Natural killer cell (primary cell): Measurements from ENCODE around the gene SMAD5. TPM values are rescaled to one million over a fixed set of nuclear protein-coding genes. Genes with fewer than 3 reads are reported as not detected.

Source experiments
- ATAC-seq, 3 donors: fragments of 150-1000 bp in 2 of 3; fragments of 200-7000 bp in 1 of 3; cut with Tn5 transposase; 1 replicate in 1 of 3; 2 replicates in 2 of 3; pipeline ENCODE4 v1.10.0; 2021; ENCODE audit warnings: mild to moderate bottlenecking in 2 of 3, moderate library complexity in 2 of 3
- DNase-seq, 2 donors: peaks; one replicate each; pipeline versions ENCODE4 v3.0.0 to v3.0.0-alpha.2; 2013 to 2021; ENCODE audit warnings: mixed read lengths in 1 of 2
- H3K27ac ChIP-seq: one replicate; pipeline ENCODE4 v1.5.1; 2013; ENCODE audit warnings: mild to moderate bottlenecking, low read length
- H3K27me3 ChIP-seq: one replicate; pipeline ENCODE4 v1.6.1; 2013; ENCODE audit warnings: low read length; ENCODE audit not compliant: control insufficient read depth, insufficient read depth
- H3K36me3 ChIP-seq: one replicate; pipeline ENCODE4 v1.6.1; 2013; ENCODE audit warnings: low read length; ENCODE audit not compliant: control insufficient read depth, insufficient read depth
- H3K4me1 ChIP-seq: one replicate; pipeline ENCODE4 v1.6.1; 2013; ENCODE audit warnings: low read length; ENCODE audit not compliant: control insufficient read depth, insufficient read depth
- H3K4me3 ChIP-seq: one replicate; pipeline ENCODE4 v1.5.1; 2013; ENCODE audit warnings: low read length
- H3K9me3 ChIP-seq: one replicate; pipeline ENCODE4 v1.6.1; 2013; ENCODE audit warnings: low read length; ENCODE audit not compliant: control insufficient read depth, insufficient read depth
- H3K27ac Mint-ChIP-seq, 2 donors: one replicate each; pipeline ENCODE4 v1.8.0; 2022; ENCODE audit warnings: mild to moderate bottlenecking in 2 of 2, mixed read lengths in 2 of 2, moderate library complexity in 1 of 2
- H3K27me3 Mint-ChIP-seq, 2 donors: one replicate each; pipeline ENCODE4 v1.8.0; 2022; ENCODE audit warnings: low read depth in 2 of 2, mixed read lengths in 2 of 2
- H3K36me3 Mint-ChIP-seq: one replicate; pipeline ENCODE4 v1.8.0; 2022; ENCODE audit warnings: mixed read lengths
- H3K4me1 Mint-ChIP-seq, 2 donors: one replicate each; pipeline ENCODE4 v1.8.0; 2022; ENCODE audit warnings: mixed read lengths in 2 of 2
- H3K4me3 Mint-ChIP-seq: one replicate; pipeline ENCODE4 v1.8.0; 2022; ENCODE audit warnings: mild to moderate bottlenecking, moderate library complexity, mixed read lengths
- H3K9me3 Mint-ChIP-seq, 2 donors: one replicate each; pipeline ENCODE4 v1.8.0; 2022; ENCODE audit warnings: mixed read lengths in 2 of 2
- CTCF ChIP-seq: fragments of 200-600 bp; IDR thresholded peaks from one replicate; pipeline ENCODE4 v1.8.0; 2022; ENCODE audit warnings: antibody characterized with exemption
- WGBS: methylation state at CpG from one replicate; pipeline ENCODE4 v1.1.7; 2013; ENCODE audit warnings: missing lambda C conversion rate; ENCODE audit not compliant: insufficient coverage; 5-methylcytosine and 5-hydroxymethylcytosine counted together
- intact Hi-C: fragments of 100-400 bp; cut with micrococcal nuclease; formaldehyde crosslinking; loops from one replicate; pipeline ENCODE4 v1.14.2; 2022
- total RNA-seq, 4 donors: library from RNA; stranded (reverse); fragments of 120-200 nt in 1 of 4; gene quantifications; one replicate each; pipeline versions ENCODE4 v1.2.3 to v1.2.4, GENCODE V29; 2013 to 2022

Gene SMAD5
- total RNA-seq, 3 donors from 2014 or later (not counting 1 experiment from before 2014, with no cell fraction given) = 44.0 to 60.1 (median 54.1) TPM

DNA sequence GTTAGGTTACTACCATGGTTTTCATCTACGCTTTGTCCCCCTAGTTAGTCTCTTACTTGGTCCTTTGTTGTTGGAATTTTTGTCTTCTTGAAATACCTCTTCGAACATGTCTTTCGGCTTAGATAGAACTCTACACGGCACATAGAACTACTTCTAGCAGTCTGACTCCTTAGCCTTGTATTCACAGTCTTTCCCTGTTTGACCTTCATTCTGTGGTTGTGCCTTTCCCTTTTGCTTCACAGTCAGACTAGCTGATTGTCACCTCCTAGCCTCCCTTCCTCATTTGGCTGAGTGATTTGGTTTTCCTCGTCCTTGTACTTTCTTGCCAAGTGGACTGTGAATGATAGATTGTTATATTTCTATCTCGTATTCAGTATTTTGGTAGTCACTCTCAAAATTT lies 10.7 kb downstream of the SMAD5 start:
- H3K27ac ChIP-seq = no peak overlapping the region
- WGBS = 96% methylated on average over 4 of the region's 6 CpGs
- Mint-ChIP-seq H3K36me3 (no peaks in the 10 kb centered on the region), H3K4me1 (peaks cover 15 to 30% of the 10 kb centered on the region in 2 donors), H3K4me3 (no peak overlapping the region), H3K27me3 (no peaks in the 10 kb centered on the region), H3K27ac (no peak overlapping the region), H3K9me3 (no peaks in the 10 kb centered on the region)
- no peaks in the 10 kb centered on the region for H3K4me1 ChIP-seq
- H3K27me3 ChIP-seq = no peaks in the 10 kb centered on the region
- intact Hi-C loops = no loop called here
- TF ChIP-seq CTCF = no peak
- H3K4me3 ChIP-seq = no peak overlapping the region
- no peaks in the 10 kb centered on the region for H3K36me3 ChIP-seq
- DNase-seq (no peak), ATAC-seq (no peak)
- no peaks in the 10 kb centered on the region for H3K9me3 ChIP-seq

DNA sequence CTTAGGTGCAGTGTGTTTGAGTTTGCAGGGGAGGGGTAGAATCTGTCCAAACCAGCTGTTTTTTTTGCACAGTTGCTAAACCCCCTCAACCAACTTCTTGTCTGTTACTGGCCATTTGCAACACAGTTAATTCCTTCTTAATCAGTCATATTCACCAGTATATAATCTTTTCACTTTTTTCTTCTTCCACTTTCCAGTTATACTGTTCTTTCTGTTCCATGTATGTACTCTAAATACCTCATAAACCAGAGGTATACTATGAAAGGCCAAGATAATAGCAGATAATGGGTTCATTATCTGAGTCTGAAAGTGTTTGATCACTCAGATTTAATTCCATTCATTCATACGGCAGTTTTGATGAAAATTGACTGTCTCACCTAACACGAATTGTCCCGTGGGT lies 11.1 kb downstream of the SMAD5 start:
- WGBS = 100% methylated on average over 2 of the region's 3 CpGs
- no peaks in the 10 kb centered on the region for H3K36me3 ChIP-seq
- no peak overlapping the region for H3K27ac ChIP-seq
- no peak overlapping the region for H3K4me3 Mint-ChIP-seq
- TF ChIP-seq CTCF = no peak
- H3K27ac Mint-ChIP-seq = no peak overlapping the region
- no peaks in the 10 kb centered on the region for H3K36me3 Mint-ChIP-seq
- H3K27me3 Mint-ChIP-seq = no peaks in the 10 kb centered on the region
- DNase-seq (no peak), ATAC-seq (no peak)
- H3K9me3 Mint-ChIP-seq = no peaks in the 10 kb centered on the region
- H3K27me3 ChIP-seq = no peaks in the 10 kb centered on the region
- H3K4me1 Mint-ChIP-seq = peaks cover 15 to 28% of the 10 kb centered on the region in 2 donors
- no peaks in the 10 kb centered on the region for H3K9me3 ChIP-seq
- intact Hi-C loops = no loop called here
- H3K4me1 ChIP-seq = no peaks in the 10 kb centered on the region
- no peak overlapping the region for H3K4me3 ChIP-seq

DNA sequence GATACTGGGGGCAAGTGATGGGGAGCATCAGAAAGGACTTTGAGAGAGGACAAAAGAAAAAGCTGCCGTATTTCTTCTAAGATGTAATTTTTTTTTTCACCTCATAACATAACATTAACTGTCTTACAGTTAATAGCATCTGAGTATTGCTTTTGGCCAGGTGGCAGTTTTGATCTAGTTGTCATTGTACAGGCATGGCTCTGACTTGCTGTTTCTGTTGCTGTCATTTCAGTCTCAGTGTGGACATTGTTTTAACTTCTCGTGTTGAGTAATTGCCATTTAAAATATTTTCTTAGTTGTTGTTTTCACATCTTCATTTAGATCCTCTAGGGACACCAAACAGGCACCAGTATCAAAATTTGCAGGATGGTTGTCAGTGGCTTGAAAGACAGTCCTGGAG lies 12.4 kb downstream of the SMAD5 start:
- Histone ChIP-seq H3K9me3 (no peaks in the 10 kb centered on the region), H3K27me3 (no peaks in the 10 kb centered on the region), H3K4me1 (no peaks in the 10 kb centered on the region), H3K36me3 (no peaks in the 10 kb centered on the region), H3K4me3 (no peak overlapping the region), H3K27ac (no peak overlapping the region)
- Mint-ChIP-seq H3K36me3 (no peaks in the 10 kb centered on the region), H3K9me3 (no peaks in the 10 kb centered on the region), H3K4me1 (peaks cover 18 to 25% of the 10 kb centered on the region in 2 donors), H3K4me3 (no peak overlapping the region), H3K27me3 (no peaks in the 10 kb centered on the region), H3K27ac (no peak overlapping the region)
- ATAC-seq (no peak), DNase-seq (no peak)
- TF ChIP-seq CTCF = no peak
- intact Hi-C loops = no loop called here
- WGBS = no CpG with 5 or more reads among the region's 2 CpGs

- Mint-ChIP-seq H3K36me3 (no peaks in the 10 kb centered on the region), H3K27ac (no peak overlapping the region), H3K4me3 (no peak overlapping the region), H3K9me3 (no peaks in the 10 kb centered on the region), H3K27me3 (no peaks in the 10 kb centered on the region), H3K4me1 (peaks cover 28 to 35% of the 10 kb centered on the region in 2 donors)
- intact Hi-C loops = no loop called here
- Histone ChIP-seq H3K9me3 (no peaks in the 10 kb centered on the region), H3K4me3 (no peak overlapping the region), H3K4me1 (no peaks in the 10 kb centered on the region), H3K27me3 (no peaks in the 10 kb centered on the region), H3K36me3 (no peaks in the 10 kb centered on the region), H3K27ac (no peak overlapping the region)
- ATAC-seq (no peak), DNase-seq (no peak)
- TF ChIP-seq CTCF = no peak
- WGBS = 80% methylated on average over 2 of the region's 3 CpGs
Measured at GRCh38 chr5:136146201-136146600, 13.6 kb downstream of the SMAD5 start.
